GM19324 (cell line): ENCODE measurements around the gene ATXN10.
"Not testable (repeated sequence)": the region's sequence is repeated elsewhere in the genome, so short reads cannot be mapped to it uniquely, and the experiment has no call there.

Experiments used
- ATAC-seq: cut with Tn5 transposase; IDR thresholded peaks from one replicate; pipeline ENCODE4 v1.9.1; 2021; ENCODE audit warnings: mild to moderate bottlenecking, moderate library complexity; ENCODE audit not compliant: unreplicated experiment, low FRiP score

ATXN10 gene

GRCh38 chr22:45673482-45674175, 2.0 kb downstream of the ATXN10 start:
- ATAC-seq, result no peak

GRCh38 chr22:45676024-45676423, 4.4 kb downstream of the ATXN10 start:
- no peak for ATAC-seq

- no peak for ATAC-seq
Observed at GRCh38 chr22:45677063-45677462, 5.4 kb downstream of the ATXN10 start.

GRCh38 chr22:45678961-45679912, 7.6 kb downstream of the ATXN10 start:
- ATAC-seq, result no peak

DNA sequence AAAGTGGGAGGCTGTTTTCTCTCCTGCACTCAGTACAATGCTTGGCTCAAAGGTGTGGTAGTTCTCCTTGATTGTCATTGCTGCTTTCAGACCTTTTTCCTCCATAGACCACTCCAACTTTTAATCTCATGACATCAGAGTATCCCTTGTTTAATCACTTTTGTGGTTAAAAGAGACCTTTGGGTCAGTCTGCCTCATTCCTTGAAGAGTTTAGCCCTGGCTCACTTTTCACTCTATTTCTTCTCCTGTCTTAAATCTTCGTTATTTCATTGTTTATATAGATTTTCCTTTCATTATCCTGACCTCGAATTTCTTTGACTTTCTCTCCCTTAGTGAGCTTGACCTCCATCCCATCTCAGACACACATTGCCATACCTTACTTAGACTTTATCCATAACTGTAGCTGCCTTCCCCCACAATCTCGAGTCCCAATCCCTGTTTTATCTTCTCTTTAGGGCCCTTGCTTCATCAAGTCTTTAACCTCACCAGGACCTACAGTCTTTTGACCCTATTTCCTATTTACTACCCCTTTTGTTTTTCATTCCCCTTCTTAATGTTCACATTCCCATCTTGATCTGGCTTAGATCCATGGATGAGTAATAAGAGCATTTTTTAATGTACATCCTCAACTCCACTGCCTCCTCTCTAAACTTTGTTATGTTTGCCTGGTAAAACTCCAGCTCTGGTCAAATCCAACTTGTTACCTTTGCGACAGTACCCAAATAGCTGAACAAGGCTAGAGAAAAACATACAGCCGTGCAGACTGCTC, 9.5 kb downstream of the ATXN10 start:
- ATAC-seq, result no peak

DNA sequence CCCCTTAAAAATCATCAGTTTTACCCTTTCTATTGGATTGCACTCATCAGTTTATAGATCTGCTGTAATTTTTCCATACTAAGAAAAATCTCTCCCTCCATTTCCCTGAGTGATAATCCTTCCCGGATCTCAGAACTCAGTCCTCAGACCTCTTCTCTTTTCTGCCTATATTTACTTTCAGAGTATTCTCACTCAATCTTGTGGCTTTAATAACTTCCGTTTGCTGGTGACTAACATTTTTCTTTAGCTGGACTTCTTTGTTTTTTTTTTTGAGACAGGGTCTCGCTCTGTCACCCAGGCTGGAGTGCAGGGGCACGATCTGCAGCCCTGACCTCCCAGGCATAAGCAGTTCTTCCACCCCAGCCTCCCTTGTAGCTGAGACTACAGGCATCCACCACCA, 10.4 kb downstream of the ATXN10 start:
- ATAC-seq, result no peak

- ATAC-seq, result not testable (repeated sequence)
Observed at GRCh38 chr22:45682773-45683172, 11.1 kb downstream of the ATXN10 start.

- ATAC-seq, result no peak
Observed at GRCh38 chr22:45683248-45683647, 11.6 kb downstream of the ATXN10 start.

GRCh38 chr22:45683680-45684079, 12.0 kb downstream of the ATXN10 start:
- no peak for ATAC-seq

GRCh38 chr22:45684169-45684568, 12.5 kb downstream of the ATXN10 start:
- ATAC-seq, result no peak

- no peak for ATAC-seq
Observed at GRCh38 chr22:45684752-45685574, 13.3 kb downstream of the ATXN10 start.

DNA sequence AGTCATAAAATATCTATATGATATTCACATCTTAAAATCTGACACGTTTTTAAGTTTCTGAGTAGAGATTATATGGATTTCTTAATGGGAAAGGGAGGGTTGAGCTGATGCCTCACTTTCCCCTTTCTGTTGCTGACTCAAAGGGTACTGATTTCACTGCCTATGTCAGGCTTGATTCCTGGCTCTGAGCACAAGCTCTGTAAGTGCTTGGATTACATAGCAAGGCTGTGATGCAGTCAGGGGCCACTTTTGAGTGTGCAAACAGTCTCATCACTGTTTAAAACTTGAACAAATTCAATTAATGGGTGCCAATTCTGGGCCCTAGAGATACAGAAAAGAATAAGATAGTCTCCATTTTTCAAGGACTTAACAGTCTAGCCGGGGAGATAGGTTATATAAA, 14.4 kb downstream of the ATXN10 start:
- ATAC-seq, result no peak

DNA sequence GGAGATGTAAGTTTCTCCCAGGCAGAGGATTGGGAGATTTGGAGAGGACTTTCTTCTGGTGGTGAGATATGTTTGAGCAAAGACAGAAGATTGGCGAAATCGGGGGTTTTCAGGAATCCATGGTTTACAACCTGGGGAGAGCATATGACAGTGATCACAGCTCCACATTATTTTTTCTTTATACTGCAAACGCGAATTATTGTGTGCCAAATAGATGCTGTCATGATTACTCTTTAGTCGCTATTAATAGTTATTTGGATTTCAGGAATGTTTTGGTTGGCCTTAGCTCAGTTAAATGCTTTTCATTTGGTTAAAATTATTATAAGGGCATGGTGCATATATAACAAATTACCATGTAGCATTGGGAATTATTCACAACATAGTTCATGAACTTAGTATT, 15.2 kb downstream of the ATXN10 start:
- ATAC-seq, result no peak

GRCh38 chr22:45688600-45689080, 17.0 kb downstream of the ATXN10 start:
- ATAC-seq, result no peak

GRCh38 chr22:45689211-45689610, 17.6 kb downstream of the ATXN10 start:
- no peak for ATAC-seq

DNA sequence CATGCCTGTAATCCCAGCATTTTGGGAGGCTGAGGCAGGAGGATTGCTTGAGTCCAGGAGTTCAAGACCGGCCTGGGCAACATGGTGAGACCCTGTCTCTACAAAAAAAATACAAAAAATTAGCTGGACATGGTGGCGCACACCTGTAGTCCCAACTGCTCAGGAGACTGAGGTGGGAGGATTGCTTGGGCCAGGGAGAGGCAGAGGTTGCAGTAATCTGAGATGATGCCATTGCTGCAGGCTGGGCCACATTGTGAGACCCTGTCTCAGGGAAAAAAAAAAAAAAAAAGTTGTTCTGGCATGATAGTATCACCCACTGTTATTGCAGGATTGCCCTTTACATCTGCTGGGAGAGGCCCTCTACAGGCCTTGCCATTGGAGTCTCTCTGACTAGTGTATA, 18.4 kb downstream of the ATXN10 start:
- no peak for ATAC-seq

DNA sequence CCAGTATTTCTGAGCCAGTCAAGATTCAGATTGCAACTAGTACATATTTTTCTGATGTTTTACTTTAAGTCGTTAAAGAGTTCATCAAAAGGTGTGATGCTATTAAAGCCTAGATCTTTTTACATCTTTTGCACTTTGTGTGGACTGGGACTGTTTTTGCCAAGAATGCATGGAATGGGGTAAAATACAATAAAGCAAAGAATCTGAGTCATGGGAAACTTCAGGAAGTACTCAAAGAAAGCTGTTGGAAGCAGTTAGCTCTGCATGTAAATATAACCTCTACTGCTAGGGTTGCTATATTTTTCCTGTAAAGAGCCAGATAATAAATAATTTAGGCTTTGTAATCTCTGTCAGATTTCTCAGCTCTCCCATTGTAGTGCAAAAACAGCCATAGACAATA, 20.9 kb downstream of the ATXN10 start:
- ATAC-seq, result no peak

GRCh38 chr22:45693835-45694234, 22.2 kb downstream of the ATXN10 start:
- no peak for ATAC-seq

DNA sequence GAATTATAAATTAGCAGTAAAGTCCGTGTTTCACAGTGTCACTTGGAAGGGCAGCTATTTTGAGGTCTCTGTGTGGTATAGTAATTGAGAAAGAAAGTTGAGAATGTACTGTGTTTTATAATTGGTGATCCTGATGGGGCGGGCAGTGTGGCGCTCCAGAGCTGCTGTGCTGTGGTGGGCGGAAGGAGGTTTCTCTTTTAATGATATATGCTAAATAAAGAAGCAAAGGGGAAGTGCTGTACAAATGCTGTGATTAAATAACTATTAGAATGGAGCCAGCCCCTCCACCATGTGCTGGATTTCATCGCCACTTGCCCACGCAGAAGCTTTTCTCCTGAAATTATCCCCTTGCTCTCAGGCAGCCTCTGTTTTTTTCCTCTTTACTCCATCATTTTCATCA, 24.6 kb downstream of the ATXN10 start:
- ATAC-seq, result no peak

- no peak for ATAC-seq
Observed at GRCh38 chr22:45698094-45698493, 26.5 kb downstream of the ATXN10 start.
